Activated CD8-positive, alpha-beta T cell treated with anti-CD3 and anti-CD28 coated beads, Interleukin-2, amount 10 ng/mL, durations not matched to agents 7 days and 5 days (primary cell): ENCODE measurements around the gene AHI1. TPM values are rescaled to one million over a fixed set of nuclear protein-coding genes. Genes with fewer than 3 reads are reported as not detected.
"Not testable (repeated sequence)": the region's sequence is repeated elsewhere in the genome, so short reads cannot be mapped to it uniquely, and the experiment has no call there.

Experiments
- ATAC-seq: fragments of 150-1000 bp; cut with Tn5 transposase; one replicate; pipeline ENCODE4 v1.10.0; 2021; ENCODE audit warnings: moderate library complexity
- CTCF ChIA-PET: fragments of 350-600 bp; sonication (Branson Sonifier 250); formaldehyde crosslinking; loops from one replicate; lab custom pipeline; 2021; ENCODE audit warnings: antibody characterized with exemption; lab: Charles Lee
- POLR2A ChIA-PET: fragments of 350-600 bp; sonication (Branson Sonifier 250); formaldehyde crosslinking; loops from one replicate; lab custom pipeline; 2021; ENCODE audit warnings: antibody characterized with exemption; lab: Charles Lee
- DNase-seq: peaks from one replicate; pipeline ENCODE4 v3.0.0-alpha.2; 2020
- H3K27ac Mint-ChIP-seq: one replicate; pipeline ENCODE4 v1.8.0; 2021; ENCODE audit warnings: mild to moderate bottlenecking, mixed read lengths
- H3K27me3 Mint-ChIP-seq: one replicate; pipeline ENCODE4 v1.8.0; 2021; ENCODE audit warnings: low read depth, mixed read lengths
- H3K36me3 Mint-ChIP-seq: one replicate; pipeline ENCODE4 v1.8.0; 2021; ENCODE audit warnings: low read depth, mixed read lengths
- H3K4me1 Mint-ChIP-seq: one replicate; pipeline ENCODE4 v1.8.0; 2021; ENCODE audit warnings: low read depth, mixed read lengths
- H3K4me3 Mint-ChIP-seq: one replicate; pipeline ENCODE4 v1.8.0; 2021; ENCODE audit warnings: mild to moderate bottlenecking, mixed read lengths
- H3K9me3 Mint-ChIP-seq: one replicate; pipeline ENCODE4 v1.8.0; 2022; ENCODE audit warnings: mixed read lengths; ENCODE audit not compliant: insufficient read depth
- total RNA-seq, 2 experiments: library from RNA; stranded (reverse); gene quantifications; one replicate each; pipeline ENCODE4 v1.2.3, GENCODE V29; 2021

The AHI1 gene
- total RNA-seq, 2 experiments from 2014 or later, result 10.9 to 13.8 TPM

GRCh38 chr6:135505222-135505621, 7.7 kb upstream of the AHI1 start:
- H3K27me3 Mint-ChIP-seq, result peaks cover 2% of the 10 kb centered on the region
- H3K4me3 Mint-ChIP-seq, result no peak overlapping the region
- POLR2A ChIA-PET, result no interaction called here
- DNase-seq (no peak), ATAC-seq (no peak)
- CTCF ChIA-PET, result interaction anchor here (0.7 to 4.7 kb wide), 5 partner anchors 9 to 721 kb away, joined by 3 to 37 read pairs (median 3); no protein-coding TSS in a partner anchor
- no peaks in the 10 kb centered on the region for H3K9me3 Mint-ChIP-seq
- H3K36me3 Mint-ChIP-seq, result no peaks in the 10 kb centered on the region
- H3K27ac Mint-ChIP-seq, result no peak overlapping the region
- H3K4me1 Mint-ChIP-seq, result peaks cover 8% of the 10 kb centered on the region

- CTCF ChIA-PET, result interaction anchor here (0.7 to 4.7 kb wide), 4 partner anchors 9 to 722 kb away, joined by 3 to 37 read pairs (median 18); no protein-coding TSS in a partner anchor
- Mint-ChIP-seq H3K4me1 (peaks cover 8% of the 10 kb centered on the region), H3K9me3 (no peaks in the 10 kb centered on the region), H3K4me3 (no peak overlapping the region), H3K27ac (no peak overlapping the region), H3K27me3 (peaks cover 2% of the 10 kb centered on the region), H3K36me3 (no peaks in the 10 kb centered on the region)
- DNase-seq, result no peak
- ATAC-seq, result no peak
- POLR2A ChIA-PET, result no interaction called here
Measured at GRCh38 chr6:135504734-135505133, 7.2 kb upstream of the AHI1 start.

DNA sequence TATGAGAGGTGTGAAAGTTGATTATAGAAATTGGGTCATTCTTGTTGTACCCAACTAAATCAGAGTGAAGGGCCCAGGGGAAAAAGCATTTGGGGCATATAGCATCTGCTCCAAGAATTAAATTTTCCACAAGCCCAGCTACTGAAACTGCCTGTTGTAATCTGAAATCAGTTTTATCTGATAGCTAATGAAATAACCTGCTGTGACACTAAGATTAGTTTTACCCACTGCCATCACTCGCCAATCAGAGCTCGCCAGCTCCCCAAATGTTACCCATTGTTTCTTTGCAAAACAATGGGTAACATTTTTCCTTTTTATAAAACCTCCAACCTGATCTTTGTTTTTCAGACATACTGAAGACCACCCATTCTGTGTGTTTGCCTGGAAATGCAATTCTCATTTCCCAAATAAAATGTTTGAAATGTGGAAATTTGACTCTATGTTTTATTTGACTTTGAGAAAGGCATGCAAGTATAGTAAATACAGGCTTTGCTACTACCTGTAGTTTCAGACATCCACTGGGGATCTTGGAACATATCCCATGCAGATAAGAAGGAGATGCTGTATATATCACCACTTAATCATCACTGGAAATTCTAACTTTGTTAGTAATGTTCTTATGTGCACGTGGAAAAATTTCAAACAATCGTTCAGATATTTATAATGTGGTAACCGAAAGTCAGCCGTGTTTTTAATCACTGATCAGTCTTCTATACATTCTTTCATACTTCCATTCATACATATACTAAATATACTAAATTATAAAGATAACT, 6.3 kb upstream of the AHI1 start:
- DNase-seq (no peak), ATAC-seq (no peak)
- Mint-ChIP-seq H3K36me3 (no peaks in the 10 kb centered on the region), H3K4me1 (peaks cover 8% of the 10 kb centered on the region), H3K27me3 (peaks cover 2% of the 10 kb centered on the region), H3K4me3 (no peak overlapping the region), H3K9me3 (no peaks in the 10 kb centered on the region), H3K27ac (no peak overlapping the region)
- POLR2A ChIA-PET, result no interaction called here
- CTCF ChIA-PET, result interaction anchor here (1.0 to 1.1 kb wide), 2 partner anchors 170 to 722 kb away, joined by 3 read pairs; no protein-coding TSS in a partner anchor

- no peak for DNase-seq
- Mint-ChIP-seq H3K27ac (no peak overlapping the region), H3K4me3 (no peak overlapping the region), H3K9me3 (no peaks in the 10 kb centered on the region), H3K27me3 (peaks cover 2% of the 10 kb centered on the region), H3K36me3 (peaks cover 6% of the 10 kb centered on the region), H3K4me1 (peaks cover 12% of the 10 kb centered on the region)
- ChIA-PET CTCF (interaction anchor here (1.2 to 1.7 kb wide), 2 partner anchors 410 to 727 kb away, joined by 5 to 8 read pairs; no protein-coding TSS in a partner anchor), POLR2A (interaction anchor here (3.8 kb wide), 1 partner anchor 790 kb away, joined by 32 read pairs; the partner anchor contains the start of gene BCLAF1)
- no peak for ATAC-seq
Measured at GRCh38 chr6:135499441-135500340, 2.2 kb upstream of the AHI1 start.

DNA sequence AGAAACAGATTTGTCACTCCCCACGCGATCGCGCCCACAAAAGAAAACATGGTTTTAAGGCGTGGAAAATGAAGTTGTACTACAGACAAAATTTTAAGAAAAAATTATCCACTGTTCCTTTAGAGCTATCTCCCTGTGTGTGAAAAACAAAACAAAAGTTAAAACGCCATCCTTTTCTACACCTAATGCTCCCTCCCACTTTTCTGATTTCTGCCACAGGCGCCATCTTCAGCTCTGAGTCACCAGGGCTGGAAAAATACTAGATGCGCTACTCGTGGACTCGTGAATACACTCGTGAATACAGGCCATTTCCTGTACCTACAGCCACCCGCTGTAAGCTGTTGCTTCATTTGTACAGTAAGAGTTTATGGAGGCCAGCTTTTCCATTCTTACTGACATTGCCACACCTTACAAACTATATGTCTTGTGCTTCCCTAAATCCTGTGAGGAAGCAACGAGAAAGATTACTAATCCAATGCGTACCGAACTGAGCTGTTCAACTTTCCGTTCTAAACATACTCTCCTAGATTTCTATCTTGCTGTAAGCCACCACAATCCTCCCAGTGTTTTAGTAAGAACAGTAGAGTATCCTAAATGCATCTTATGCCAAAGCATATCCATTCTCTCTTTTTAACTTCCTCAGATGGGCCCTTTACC, 773 bp upstream of the AHI1 start:
- ChIA-PET POLR2A (interaction anchor here (0.7 to 3.8 kb wide), 3 partner anchors 168 to 791 kb away, joined by 3 to 32 read pairs (median 3); partner anchors contain the start of genes BCLAF1 and MTFR2), CTCF (interaction anchor here (0.8 to 1.7 kb wide), 7 partner anchors 8 to 833 kb away, joined by 3 to 16 read pairs (median 5); no protein-coding TSS in a partner anchor)
- H3K9me3 Mint-ChIP-seq, result no peaks in the 10 kb centered on the region

GRCh38 chr6:135496800-135497411, 634 bp downstream of the AHI1 start:
- ChIA-PET CTCF (no interaction called here), POLR2A (no interaction called here)
- peaks cover 12% of the 10 kb centered on the region for H3K4me1 Mint-ChIP-seq
- no peak overlapping the region for H3K4me3 Mint-ChIP-seq
- DNase-seq (no peak), ATAC-seq (no peak)
- H3K27me3 Mint-ChIP-seq, result peaks cover 2% of the 10 kb centered on the region
- peaks cover 13% of the 10 kb centered on the region for H3K36me3 Mint-ChIP-seq
- no peaks in the 10 kb centered on the region for H3K9me3 Mint-ChIP-seq
- H3K27ac Mint-ChIP-seq, result no peak overlapping the region

More for the DNA sequence above, 773 bp upstream of the AHI1 start:
- H3K27me3 Mint-ChIP-seq, result peaks cover 2% of the 10 kb centered on the region
- H3K4me3 Mint-ChIP-seq, result no peak overlapping the region
- ATAC-seq (peak; percentile 67), DNase-seq (peak; percentile 76)
- no peak overlapping the region for H3K27ac Mint-ChIP-seq
- H3K4me1 Mint-ChIP-seq, result peaks cover 12% of the 10 kb centered on the region
- peaks cover 6% of the 10 kb centered on the region for H3K36me3 Mint-ChIP-seq

- ChIA-PET CTCF (interaction anchor here (1.2 kb wide), 1 partner anchor 35 kb away, joined by 3 read pairs; no protein-coding TSS in a partner anchor), POLR2A (no interaction called here)
- no peaks in the 10 kb centered on the region for H3K9me3 Mint-ChIP-seq
- peaks cover 38% of the 10 kb centered on the region for H3K36me3 Mint-ChIP-seq
- H3K27me3 Mint-ChIP-seq, result no peaks in the 10 kb centered on the region
- no peak for DNase-seq
- H3K27ac Mint-ChIP-seq, result no peak overlapping the region
- H3K4me1 Mint-ChIP-seq, result peaks cover 12% of the 10 kb centered on the region
- H3K4me3 Mint-ChIP-seq, result no peak overlapping the region
- no peak for ATAC-seq
Measured at GRCh38 chr6:135493218-135493961, 4.2 kb downstream of the AHI1 start.

- peaks cover under 1% of the 10 kb centered on the region for H3K4me1 Mint-ChIP-seq
- ChIA-PET CTCF (interaction anchor here (1.4 kb wide), 1 partner anchor 736 kb away, joined by 5 read pairs; no protein-coding TSS in a partner anchor), POLR2A (no interaction called here)
- H3K27me3 Mint-ChIP-seq, result no peaks in the 10 kb centered on the region
- no peak overlapping the region for H3K4me3 Mint-ChIP-seq
- H3K36me3 Mint-ChIP-seq, result peaks cover 52% of the 10 kb centered on the region
- no peak for DNase-seq
- H3K9me3 Mint-ChIP-seq, result no peaks in the 10 kb centered on the region
- no peak overlapping the region for H3K27ac Mint-ChIP-seq
- no peak for ATAC-seq
Measured at GRCh38 chr6:135490381-135490780, 7.2 kb downstream of the AHI1 start.

DNA sequence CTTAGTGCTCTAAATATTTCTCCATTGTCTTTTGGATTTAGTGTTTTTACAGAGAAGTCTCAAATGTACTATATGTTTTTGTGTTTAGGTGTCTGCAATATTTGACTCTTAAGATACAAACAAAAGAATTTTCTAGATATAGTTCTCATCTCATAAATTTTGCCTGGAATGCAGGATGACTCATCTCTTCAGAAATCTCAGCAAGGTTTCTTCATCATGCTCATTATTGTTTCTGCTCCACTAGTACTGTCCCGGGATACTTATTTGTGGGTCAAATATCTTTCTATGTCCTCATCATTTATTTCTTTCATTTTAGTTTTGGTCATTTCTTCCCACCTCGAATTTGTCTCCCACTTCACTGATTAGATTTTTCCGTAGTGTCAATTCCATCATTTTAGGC, 9.5 kb downstream of the AHI1 start:
- Mint-ChIP-seq H3K9me3 (peaks cover 13% of the 10 kb centered on the region), H3K27me3 (no peaks in the 10 kb centered on the region), H3K27ac (no peak overlapping the region), H3K36me3 (peaks cover 59% of the 10 kb centered on the region), H3K4me1 (no peaks in the 10 kb centered on the region), H3K4me3 (no peak overlapping the region)
- POLR2A ChIA-PET, result no interaction called here
- CTCF ChIA-PET, result no interaction called here
- ATAC-seq, result no peak
- no peak for DNase-seq

- CTCF ChIA-PET, result interaction anchor here (1.6 to 2.0 kb wide), 2 partner anchors 22 to 33 kb away, joined by 3 to 4 read pairs; no protein-coding TSS in a partner anchor
- H3K4me1 Mint-ChIP-seq, H3K27me3 Mint-ChIP-seq, DNase-seq, H3K4me3 Mint-ChIP-seq, POLR2A ChIA-PET, H3K27ac Mint-ChIP-seq, ATAC-seq: not testable (repeated sequence)
- peaks cover 39% of the 10 kb centered on the region for H3K9me3 Mint-ChIP-seq
- peaks cover 58% of the 10 kb centered on the region for H3K36me3 Mint-ChIP-seq
Measured at GRCh38 chr6:135483903-135484302, 13.6 kb downstream of the AHI1 start.
